ENCODE data around the gene ZBTB24. TPM values are rescaled to one million over a fixed set of nuclear protein-coding genes. Genes with fewer than 3 reads are reported as not detected.

Gene ZBTB24
- total RNA-seq = 5.5 and 5.7 TPM in 2 replicates

DNA sequence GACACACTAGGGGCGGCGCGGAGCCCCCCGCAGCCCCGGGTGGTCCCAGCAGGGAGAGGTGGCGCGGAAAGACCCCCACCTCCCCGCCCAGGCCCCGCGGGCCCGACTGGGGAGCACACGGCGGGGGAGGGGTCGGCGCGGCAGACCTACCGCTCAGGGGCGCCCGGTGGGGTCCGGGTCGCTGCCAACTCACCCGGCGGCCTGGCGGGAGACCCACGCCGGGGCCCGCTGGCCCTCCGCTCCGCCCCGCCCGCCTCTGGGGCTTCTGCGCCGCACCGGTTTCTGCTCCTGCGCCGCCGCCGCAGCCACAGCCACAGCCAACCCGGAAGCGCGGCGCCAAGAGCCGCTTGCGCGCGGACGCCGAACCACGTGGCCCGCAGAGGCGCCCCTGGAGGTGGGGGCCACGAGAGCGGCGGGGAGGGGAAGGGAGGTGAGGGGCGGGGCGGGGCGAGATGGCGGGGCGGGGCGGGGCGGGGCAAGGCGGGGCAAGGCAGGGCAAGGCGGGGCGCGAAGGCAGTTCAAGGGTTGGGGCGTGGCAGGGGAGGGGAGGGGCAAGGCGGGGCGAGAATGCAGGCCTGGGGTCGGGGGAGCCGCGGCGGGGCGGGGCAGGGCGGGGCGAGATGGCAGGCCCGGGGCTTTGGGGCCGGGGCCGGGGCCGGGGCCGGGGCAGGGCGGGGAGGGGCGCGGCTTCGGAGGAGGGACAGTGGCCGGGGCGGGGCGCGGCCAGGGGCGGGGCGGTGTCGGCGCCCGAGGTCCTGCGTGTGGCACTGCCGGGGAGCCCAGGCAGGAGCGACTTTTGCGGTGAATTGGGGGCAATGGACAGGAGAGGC, at the start of gene ZBTB24:
ZBTB24 (minus strand) TSS at position 315 of the 830 bp plus-strand sequence. CDS start 1,193 bp downstream, outside the sequence.

GRCh38 chr6:109455437-109456110, 27.4 kb downstream of the ZBTB24 start, which contains the start of gene MICAL1:
TSS of gene MICAL1 (minus strand) at chr6:109455772. CDS start at chr6:109454196, 1,576 bp downstream.

GRCh38 chr6:109440331-109441068, 42.5 kb downstream of the ZBTB24 start, which contains the start of the genes PPIL6 and SMPD2:
TSS of gene PPIL6 (minus strand) at chr6:109440628. CDS start at chr6:109440590, 38 bp downstream.
TSS of gene SMPD2 (plus strand) at chr6:109440724. CDS start at chr6:109441122, 398 bp downstream.

Other genes with a start within 250 kb of the ZBTB24 start
- gene CD164, start 100.8 kb downstream of the ZBTB24 start, total RNA-seq = 74.5 and 80.7 TPM in 2 replicates
- gene PPIL6, start 42.6 kb downstream of the ZBTB24 start, total RNA-seq = 0.84 and 2.0 TPM in 2 replicates
- 9.6 and 14.7 TPM in 2 replicates for gene SMPD2, start 42.5 kb downstream of the ZBTB24 start, total RNA-seq
- gene MICAL1, start 27.4 kb downstream of the ZBTB24 start, total RNA-seq = 15.7 and 17.6 TPM in 2 replicates
- 0.51 and 1.5 TPM in 2 replicates for gene AK9, start 208.0 kb upstream of the ZBTB24 start, total RNA-seq
- gene FIG4, start 208.1 kb upstream of the ZBTB24 start, total RNA-seq = 6.7 and 7.7 TPM in 2 replicates

All from airway epithelial cell (primary cell).